SIG-M5 treated with dmso at 0.1 percent for 504 hours (cell line): ENCODE measurements around the gene GRPEL2.

ENCODE experiments used
- DNase-seq: peaks from one replicate; lab custom pipeline; 2025; ENCODE audit not compliant: unreplicated experiment; lab: John Stamatoyannopoulos, UW

The GRPEL2 gene

GRCh38 chr5:149355688-149356087 lies 10.4 kb downstream of the GRPEL2 start:
- no peak for DNase-seq

- DNase-seq = no peak
Measured at GRCh38 chr5:149356391-149356790, 11.1 kb downstream of the GRPEL2 start.

- peak; percentile 97 for DNase-seq
Measured at GRCh38 chr5:149357370-149358293, 12.3 kb downstream of the GRPEL2 start, which contains the start of gene PCYOX1L. TSS of gene PCYOX1L (plus strand) at chr5:149358046. CDS start at chr5:149358069, 23 bp downstream.

- DNase-seq = peak; percentile 80
Measured at GRCh38 chr5:149358294-149358651, 13.0 kb downstream of the GRPEL2 start.

- no peak for DNase-seq
Measured at GRCh38 chr5:149358868-149359495, 13.7 kb downstream of the GRPEL2 start.

- peak; percentile 44 for DNase-seq
Measured at GRCh38 chr5:149360272-149360671, 15.0 kb downstream of the GRPEL2 start.

- DNase-seq = no peak
Measured at GRCh38 chr5:149362541-149362940, 17.2 kb downstream of the GRPEL2 start.

- peak; percentile 31 for DNase-seq
Measured at GRCh38 chr5:149363358-149363757, 18.1 kb downstream of the GRPEL2 start.

GRCh38 chr5:149363936-149364335 lies 18.6 kb downstream of the GRPEL2 start:
- no peak for DNase-seq

- DNase-seq = no peak
Measured at GRCh38 chr5:149364719-149365118, 19.4 kb downstream of the GRPEL2 start.

- no peak for DNase-seq
Measured at GRCh38 chr5:149365418-149365817, 20.1 kb downstream of the GRPEL2 start.

- no peak for DNase-seq
Measured at GRCh38 chr5:149366169-149366729, 20.9 kb downstream of the GRPEL2 start.

- DNase-seq = peak; percentile 60
Measured at GRCh38 chr5:149367249-149367971, 22.1 kb downstream of the GRPEL2 start.

GRCh38 chr5:149367972-149368645 lies 22.8 kb downstream of the GRPEL2 start:
- no peak for DNase-seq

- DNase-seq = no peak
Measured at GRCh38 chr5:149370878-149371277, 25.6 kb downstream of the GRPEL2 start.

- peak; percentile 58 for DNase-seq
Measured at GRCh38 chr5:149371296-149371962, 26.1 kb downstream of the GRPEL2 start.

- no peak for DNase-seq
Measured at GRCh38 chr5:149372076-149372795, 26.9 kb downstream of the GRPEL2 start.

GRCh38 chr5:149372932-149373331 lies 27.6 kb downstream of the GRPEL2 start:
- no peak for DNase-seq

- no peak for DNase-seq
Measured at GRCh38 chr5:149374303-149374702, 29.0 kb downstream of the GRPEL2 start.
